SHP77 (cell line): ENCODE data around the gene B4GALT1.
"Not testable (repeated sequence)": the region's sequence is repeated elsewhere in the genome, so short reads cannot be mapped to it uniquely, and the experiment has no call there.

Experiments
- DNase-seq, 2 experiments: peaks; one replicate each; lab custom pipeline; 2025; lab: John Stamatoyannopoulos, UW

Gene B4GALT1

DNA sequence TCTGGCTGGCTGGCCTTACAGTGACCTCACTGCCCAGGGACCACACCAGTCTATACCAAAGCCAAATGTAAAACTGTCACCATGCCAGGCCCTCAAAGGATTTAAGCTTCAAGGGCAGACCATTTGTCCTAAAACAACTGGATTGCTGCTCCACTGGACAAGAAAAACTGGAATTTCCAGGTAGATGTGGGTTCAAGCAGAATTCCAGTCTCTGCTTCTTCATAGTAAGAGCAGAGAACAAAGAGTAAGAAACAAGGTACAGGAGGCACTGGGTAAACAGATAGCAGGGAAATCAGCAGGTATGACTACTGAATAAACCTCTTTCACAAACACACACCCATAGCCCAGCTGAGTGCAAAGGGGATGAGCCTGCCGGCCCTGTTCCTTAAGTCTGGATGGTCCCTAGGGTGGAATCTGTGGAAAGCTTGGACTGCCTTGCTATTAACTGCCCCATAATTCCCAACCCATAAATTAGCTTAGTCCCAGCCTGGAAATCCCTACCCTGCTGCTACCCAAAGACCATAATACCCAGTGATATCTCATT is 5.5 kb downstream of the B4GALT1 start:
- no peak for DNase-seq

DNA sequence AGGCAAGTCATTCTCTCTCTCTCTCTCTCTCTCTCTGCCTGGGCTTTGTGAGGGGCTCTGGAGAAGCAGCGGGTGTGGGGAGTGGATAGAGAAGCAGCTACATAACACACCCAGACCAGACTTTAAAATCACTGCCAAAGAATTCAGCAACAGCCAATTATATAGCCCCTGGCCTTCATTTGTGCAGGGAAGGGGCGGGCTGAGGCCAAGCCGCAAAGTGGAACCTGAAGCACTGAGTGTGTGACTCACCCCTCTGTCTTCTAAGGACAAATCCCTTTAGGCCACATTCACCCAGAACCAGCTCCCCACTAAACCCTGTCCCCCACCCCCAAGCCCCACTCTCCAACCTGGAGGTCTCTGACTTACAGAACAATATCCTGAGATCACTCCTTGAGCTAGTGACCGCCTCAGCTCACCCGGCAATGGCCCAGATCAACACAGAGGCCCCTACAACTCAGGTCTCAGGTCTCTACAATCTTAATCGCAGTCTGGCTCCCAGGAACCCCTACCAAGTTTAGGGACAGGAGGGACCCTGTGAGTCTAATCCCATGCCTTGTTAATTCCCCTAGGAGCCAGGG is 6.0 kb downstream of the B4GALT1 start:
- DNase-seq = no peak

DNA sequence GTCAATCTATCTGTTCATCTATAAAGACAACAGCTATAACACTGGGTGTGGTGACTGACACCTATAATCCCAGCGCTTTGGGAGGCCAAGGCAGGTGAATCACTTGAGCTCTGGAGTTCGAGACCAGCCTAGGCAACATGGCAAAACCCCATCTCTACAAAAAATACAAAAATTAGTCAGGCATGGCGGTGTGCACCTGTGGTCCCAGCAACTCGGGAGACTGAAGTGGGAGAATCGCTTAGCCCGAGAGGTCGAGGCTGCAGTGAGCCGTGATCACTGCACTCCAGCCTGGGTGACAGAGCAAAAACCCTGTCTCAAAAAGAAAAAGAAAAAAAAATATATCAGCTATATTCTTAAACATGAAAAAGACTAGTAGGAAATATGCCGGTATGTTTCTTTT is 6.7 kb downstream of the B4GALT1 start:
- DNase-seq = not testable (repeated sequence)

DNA sequence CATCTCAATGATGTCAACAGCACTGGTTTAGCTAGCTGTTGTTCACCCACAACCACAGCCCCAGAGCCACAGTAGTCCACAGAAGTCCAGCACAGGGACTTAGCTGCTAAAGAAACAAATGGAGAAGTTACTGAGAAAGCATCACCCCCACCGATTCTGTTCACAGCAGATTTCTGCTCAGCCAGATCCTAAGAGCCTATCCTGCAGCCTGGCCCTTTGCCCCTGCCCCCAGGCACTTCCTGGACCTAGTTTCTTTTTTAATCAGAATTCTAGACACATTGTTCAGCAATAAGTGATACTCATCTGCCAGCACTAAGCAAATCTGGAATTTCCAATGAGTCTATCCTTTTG is 7.4 kb downstream of the B4GALT1 start:
- no peak for DNase-seq

DNA sequence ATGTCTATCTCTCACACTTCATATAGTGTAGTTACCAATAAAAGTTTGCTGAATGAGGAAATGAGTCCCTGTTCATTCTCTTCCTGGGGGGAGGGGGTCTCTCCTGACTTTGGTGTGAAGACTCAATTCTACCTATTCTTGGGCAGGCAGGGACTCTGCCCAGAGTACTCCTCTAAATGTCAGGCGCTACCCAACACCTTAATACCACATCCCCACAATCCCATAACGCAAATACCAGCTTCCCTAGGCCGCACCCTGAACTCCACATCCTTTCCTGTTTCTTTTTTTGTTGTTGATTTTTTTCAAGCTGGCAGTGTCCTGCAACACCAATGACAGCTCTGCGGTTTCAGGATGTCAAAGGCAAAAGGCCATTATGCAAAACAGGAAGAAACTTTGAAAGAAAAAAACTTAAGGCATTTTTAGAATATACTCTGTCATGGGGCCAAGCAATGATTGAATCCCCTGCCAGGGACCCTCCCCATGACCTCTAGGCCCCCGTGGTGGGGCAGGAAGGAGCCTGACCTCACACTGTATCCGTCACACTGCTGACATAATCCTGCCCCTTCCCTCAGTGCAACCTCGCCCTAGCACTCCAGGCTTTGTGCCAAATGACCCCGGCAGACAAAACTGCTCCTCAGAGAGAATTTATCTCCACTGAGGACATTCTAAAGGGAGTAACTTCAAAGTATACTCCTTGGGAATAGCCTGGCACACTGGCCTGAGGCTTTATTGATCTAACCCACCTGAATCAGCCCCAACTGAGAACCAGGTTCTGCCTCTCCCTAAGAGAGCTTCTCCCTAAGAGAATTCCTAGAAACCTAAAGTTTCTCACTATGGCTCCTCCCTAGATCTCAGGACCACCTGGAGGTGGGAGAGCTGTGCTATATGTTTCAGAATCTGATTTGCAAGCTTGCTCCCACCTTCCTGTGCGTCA is 8.0 kb downstream of the B4GALT1 start:
- no peak for DNase-seq

DNA sequence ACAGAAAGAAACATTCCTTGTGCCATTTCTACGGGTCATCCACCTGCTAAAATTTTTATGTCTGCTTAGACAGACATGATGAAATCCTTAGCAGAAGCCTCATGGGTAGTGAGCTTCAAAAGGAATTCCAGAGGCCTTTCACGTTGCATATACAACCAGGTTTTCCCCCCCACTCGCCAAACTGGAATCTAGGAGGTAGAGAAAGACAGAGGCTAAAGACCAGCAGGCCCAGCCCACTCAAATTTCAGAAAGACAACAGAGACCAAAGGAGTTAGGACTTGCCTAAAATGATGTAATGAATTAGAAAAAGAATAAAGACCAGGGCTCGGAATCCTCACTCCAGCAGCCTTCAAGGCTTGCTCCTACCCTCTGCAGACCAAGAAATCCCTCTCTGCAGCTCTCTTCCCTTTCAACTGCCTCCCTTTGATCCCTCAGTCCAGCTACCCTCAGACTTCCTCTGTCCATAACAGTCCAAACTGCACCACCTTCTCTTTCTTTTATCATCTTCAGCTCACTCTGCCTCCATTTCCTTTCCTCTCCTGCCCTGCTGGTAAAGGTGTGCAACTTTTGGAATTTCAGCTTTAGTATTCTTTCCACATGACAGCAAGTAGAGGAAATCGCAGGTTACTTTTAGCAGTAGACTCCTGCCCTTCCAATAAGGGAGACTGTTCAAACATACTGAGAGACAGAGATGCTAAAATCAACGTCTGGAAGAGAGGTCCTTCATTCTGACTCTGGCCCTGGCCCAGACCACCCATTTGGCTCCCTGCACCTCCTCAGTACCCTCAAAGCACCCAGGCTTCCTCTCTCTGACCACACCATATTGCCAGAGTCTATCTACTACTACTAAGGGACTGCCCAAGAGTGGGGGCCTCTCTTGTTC is 8.9 kb downstream of the B4GALT1 start:
- DNase-seq = no peak

DNA sequence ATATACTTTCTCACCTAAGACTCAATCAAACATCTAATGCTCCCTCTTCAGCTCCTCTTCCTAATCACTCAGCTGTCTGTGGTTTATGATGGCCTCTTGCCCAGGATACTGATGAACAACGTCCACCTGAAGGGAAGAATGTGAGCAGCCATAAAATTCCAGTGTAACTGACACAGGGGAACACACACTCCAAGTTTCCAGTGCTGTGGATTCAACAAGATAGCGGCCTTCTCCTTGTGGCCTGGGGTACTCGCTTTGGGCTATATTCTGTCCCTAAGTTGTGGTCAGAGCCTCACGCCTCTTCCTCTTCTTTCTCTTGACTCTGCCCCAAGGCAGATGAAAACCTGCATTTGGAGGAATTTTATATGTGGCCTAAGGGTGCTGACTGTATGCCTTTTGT is 11.7 kb downstream of the B4GALT1 start:
- no peak for DNase-seq

DNA sequence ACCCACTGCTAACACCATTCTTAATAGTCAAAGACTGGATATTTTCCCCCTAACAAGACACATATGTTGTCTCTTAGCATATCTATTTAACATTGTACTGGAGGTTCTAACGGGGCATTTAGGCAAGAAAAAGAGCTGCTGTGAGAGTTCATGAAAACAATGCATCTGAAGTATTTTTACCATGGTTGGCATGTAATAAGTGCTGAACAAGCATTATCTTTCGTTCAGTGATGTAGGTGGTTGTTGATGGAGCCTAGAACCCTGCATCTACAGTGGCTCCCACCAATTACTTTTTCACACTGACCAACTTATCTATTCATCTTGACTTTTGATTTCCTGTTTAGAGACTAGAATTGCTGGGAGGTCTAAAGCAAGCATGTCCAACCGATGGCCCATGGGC is 12.8 kb downstream of the B4GALT1 start:
- no peak for DNase-seq

DNA sequence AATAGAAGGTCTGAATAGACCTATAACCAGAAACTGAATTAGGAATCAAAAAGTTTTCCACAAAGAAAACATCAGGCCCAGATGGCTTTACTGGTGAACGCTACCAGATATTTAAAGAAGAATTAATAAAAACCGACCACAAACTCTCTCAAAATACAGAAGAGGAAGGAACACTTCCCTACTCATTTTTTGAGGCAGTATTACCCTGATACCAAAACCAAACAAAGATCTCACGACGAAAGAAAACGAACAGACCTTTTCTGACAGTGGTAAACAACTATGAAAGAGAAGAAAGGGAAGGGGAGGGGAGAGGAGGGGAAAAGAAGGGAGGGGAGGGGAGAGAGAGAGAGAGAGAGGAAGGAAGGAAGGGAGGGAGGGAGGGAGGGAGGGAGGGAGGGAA is 13.5 kb downstream of the B4GALT1 start:
- DNase-seq = no peak

DNA sequence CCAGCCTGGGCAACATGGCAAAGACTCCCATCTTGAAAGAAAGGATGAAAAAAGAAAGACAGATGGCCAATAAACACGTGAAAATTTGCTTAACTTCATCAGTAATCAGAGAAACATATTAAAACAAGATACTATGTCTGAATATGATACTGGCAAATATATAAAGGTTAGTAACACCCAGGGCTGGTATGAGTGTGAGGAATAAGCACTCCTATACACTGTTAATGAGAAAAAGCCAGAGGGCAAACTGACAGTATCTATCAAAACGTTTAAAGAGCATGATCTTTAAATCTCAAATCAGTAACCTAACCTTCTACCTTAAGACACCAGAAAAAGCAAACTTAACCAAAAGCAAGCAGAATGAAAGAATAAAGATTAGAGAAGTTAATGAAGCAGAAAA is 14.1 kb downstream of the B4GALT1 start:
- DNase-seq = no peak

DNA sequence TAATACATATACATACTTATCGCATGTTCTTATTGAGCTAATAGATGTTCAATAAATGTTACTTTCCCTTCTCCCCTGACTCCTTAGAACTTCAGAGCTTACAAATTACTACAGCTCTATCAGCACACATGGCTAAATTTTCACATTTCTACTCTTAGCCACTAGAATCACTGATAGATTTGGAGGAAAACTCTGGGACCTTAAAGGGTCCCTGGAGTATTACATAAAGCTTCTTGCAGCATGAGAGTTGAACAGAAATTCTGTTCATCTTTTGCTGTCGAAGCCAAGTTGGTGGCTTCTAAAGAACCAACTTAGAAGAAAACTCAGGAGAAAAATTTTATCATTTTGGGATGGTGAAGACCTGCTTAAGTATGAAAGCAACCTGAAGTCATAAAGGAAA is 15.5 kb downstream of the B4GALT1 start:
- no peak for DNase-seq

DNA sequence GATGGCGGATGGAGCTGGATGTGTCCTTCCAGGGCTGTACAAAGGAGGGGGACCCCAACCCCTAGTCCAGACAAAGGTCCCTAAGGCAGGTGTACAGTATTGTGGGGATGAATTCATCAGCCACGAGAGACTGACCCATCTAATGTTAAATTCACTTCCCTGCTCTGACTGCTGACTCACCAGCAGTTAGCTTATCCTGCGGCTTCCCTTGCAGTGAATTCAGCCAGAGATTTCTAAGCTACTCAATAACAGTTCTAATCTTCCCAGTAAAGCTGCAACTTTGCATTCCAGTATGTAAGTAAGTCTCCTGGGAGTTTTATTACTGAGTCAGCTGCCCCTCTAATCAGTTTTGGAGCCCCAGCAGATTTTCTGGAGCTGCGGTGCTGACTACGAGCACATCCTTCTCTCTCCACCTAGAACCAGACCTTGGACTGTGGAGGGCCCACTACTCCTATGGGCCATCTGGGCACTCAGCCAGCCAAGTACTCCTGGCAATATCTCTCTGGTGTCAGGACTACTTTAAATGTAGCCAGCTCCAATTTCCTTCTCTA is 16.1 kb downstream of the B4GALT1 start:
- no peak for DNase-seq

DNA sequence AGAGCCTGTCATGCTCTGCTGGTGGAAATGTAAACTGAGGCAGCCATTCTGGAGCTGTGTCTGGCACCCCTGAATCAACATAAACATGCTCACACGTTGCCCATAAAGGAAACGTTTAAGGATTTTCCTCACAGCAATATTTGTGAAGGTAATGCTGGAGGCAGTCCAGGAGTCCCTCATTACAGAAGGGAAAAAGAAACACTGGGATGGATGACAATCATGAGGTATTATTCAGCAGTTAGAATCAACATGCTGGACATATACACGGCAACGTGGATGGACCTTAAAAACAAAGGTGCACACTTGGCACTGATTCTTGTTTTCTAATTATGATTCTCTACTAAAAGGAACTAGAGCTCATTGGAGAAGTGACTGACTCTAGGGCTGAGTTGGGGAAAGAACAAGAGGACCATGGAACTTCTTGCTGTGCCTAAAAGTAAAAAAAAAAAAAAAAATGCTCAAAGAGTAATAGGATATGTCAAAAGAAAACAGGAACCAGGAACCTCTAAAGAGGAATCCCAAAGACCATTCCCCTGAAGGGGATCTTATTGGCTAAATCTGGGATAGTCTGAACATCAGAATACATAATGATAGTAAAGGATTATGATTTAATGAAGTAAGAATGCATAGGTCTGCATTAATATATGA is 18.6 kb downstream of the B4GALT1 start:
- no peak for DNase-seq

DNA sequence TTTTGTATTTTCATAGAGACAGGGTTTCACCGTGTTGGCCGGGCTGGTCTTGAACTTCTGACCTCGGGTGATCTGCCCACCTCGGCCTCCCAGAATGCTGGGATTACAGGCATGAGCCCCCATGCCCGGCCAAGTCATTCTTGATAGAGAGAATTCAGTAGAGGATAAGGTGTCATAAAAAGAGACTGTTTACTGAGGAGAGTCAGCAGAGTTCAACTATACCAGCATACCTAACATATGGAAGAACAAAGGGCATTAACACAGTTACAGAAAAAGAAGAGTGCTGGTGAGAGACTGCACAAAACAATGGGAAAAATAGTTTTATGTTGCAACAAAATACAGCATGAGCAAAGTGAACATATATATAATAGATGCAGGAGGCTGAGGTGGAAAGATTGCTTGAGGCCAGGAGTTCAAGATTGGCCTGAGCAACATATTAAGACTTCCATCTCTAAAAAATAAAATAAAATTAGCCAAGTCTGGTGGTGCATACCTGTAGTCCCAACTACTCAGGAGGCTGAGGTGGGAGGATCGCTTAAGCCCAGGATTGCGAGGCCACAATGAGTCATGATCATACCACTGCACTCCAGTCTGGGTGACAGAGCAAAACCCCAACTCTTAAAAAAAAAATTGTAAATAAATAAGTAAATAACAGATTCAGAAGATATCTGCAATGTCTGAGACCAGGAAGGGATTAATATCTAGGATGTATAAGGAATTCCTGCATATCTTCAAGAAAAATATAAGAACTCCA is 19.5 kb downstream of the B4GALT1 start:
- no peak for DNase-seq

DNA sequence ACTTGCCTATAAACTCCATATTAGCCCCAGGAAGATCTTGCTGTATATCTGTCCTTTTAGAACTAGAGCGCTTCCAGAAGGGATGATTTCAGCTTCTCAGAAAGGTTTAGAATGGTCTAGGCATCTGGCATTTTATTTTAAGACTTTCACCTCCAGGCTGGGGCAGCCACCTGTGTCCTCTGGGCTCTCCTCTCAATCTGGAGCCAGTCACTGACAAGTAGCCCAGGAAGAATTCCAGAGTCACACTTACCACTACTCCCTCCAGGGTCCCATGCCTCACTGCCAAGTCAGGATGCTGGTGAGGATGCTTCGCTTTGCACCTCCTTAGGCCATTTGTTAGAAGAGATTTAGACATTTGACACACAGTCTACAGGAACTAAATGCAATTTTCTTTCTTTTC is 20.8 kb downstream of the B4GALT1 start:
- DNase-seq = no peak

DNA sequence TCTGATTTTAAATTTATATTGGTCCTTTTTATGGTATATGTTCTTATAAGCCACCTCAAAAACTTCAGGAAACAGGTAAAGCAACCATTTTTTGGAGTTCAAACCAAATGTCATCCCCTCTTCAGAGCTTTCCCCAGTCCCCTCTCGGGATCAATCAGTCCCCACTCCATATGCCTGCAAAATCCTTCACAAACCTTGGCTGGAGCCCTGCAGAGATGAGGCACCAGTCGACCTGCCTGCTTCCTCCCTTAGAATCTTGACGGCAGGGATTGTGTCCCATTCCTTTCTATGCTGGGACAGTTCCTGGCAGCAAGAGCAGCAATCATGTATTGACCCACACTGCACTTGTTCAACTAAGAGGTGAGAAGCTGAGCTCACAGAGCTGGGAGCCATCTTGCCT is 22.6 kb downstream of the B4GALT1 start:
- no peak for DNase-seq

DNA sequence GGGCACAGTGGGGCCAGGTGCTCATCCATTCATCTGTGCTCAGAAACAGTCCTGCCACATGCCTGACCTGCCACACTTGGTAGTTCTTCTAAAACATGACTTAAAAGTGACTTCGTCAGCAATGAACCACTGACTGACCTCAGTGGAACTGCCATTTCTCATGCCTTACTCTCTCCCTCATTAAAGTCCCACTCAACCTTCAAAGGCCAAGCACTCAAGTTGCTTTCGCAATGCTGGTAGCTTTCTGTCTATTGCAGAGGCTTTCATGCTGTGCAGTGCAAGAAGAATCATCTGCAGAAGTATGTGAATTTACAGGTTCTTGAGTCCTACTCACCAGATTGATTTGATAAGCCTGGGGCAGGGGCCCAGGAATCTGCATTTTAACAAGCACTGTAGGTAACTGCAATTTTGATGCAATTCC is 23.9 kb downstream of the B4GALT1 start:
- no peak for DNase-seq

DNA sequence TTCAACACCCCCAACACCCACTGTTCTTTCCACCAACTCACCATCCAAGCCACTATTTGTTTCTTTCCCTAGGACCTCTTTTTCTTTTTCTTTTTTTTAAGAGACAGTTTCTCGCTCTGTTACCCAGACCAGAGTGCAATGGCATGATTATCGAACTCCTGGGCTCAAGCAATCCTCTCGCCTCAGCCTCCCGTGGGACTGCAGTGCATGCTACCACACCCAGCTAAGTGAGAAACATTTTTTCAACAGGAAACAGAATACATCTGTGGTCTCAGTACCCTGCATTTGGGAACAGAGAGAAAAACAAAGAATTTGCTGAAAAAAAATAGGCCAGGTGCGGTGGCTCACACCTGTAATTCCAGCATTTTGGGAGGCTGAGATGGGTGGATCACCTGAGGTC is 24.6 kb downstream of the B4GALT1 start:
- no peak for DNase-seq

DNA sequence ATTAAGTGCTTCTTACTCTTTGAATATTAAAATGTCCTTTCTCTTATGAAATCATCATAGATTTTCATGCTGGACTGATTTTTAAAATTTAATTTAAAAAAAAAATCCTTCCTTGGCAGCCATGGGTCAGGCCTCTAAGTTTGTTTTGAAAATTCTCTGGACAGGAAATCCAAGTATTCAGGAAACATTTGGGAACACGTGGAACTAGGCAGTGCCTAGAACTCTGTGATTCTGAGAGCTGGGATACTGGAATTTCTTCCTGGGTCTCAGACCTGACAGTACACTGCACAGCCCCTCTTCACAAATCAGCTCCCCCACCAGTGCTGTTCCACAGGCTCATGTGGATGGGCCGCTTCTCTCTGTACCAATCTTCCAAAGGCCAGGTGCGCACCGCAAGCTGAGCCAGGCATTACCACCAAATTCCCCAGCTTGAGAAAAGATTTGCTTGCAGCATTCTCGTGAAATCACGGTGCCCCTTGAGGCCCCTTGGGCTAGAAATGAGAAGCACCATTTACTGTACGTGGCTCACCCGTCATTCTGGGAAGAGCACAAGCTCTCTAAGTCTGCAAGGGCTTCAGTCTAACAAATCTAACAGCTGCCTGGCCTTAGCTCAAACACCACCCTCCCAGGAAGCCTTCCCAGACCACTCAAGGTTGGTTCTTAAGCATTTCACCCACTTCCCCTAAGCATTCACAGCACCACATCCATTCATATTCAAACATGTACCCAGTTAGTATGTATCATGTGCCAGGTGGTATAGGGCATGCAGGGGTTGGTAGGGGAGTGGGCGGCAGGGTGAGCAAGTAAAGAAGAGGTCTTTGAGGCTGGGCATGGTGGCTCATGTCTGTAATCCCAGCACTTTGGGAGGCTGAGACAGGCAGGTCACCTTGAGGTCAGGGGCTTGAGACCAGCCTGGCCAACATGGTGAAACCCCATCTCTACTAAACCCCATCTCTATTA is 26.5 kb downstream of the B4GALT1 start:
- DNase-seq = no peak
